DMS153 treated with DMSO at 0.1 percent for 48 hours (cell line): Measurements from ENCODE around the gene DMRT3.
"Not testable (repeated sequence)": the region's sequence is repeated elsewhere in the genome, so short reads cannot be mapped to it uniquely, and the experiment has no call there.

ENCODE experiments used
- DNase-seq: peaks from one replicate; lab custom pipeline; 2025; ENCODE audit not compliant: unreplicated experiment; lab: John Stamatoyannopoulos, UW

DMRT3 gene

GRCh38 chr9:998299-999110 is 22.1 kb downstream of the DMRT3 start:
- not testable (repeated sequence) for DNase-seq

- no peak for DNase-seq
These were observed 25.4 kb downstream of the DMRT3 start for GRCh38 chr9:1001838-1002237.

GRCh38 chr9:1002678-1003077 is 26.2 kb downstream of the DMRT3 start:
- no peak for DNase-seq

- DNase-seq, result no peak
These were observed 28.7 kb downstream of the DMRT3 start for GRCh38 chr9:1005043-1005667.

GRCh38 chr9:1007312-1007711 is 30.9 kb downstream of the DMRT3 start:
- DNase-seq, result no peak

GRCh38 chr9:1008216-1008615 is 31.8 kb downstream of the DMRT3 start:
- no peak for DNase-seq

- peak; percentile 75 for DNase-seq
These were observed 32.7 kb downstream of the DMRT3 start for GRCh38 chr9:1009101-1009707.

GRCh38 chr9:1013021-1013420 is 36.6 kb downstream of the DMRT3 start:
- DNase-seq, result no peak

GRCh38 chr9:1014225-1014624 is 37.8 kb downstream of the DMRT3 start:
- DNase-seq, result no peak

- no peak for DNase-seq
These were observed 38.2 kb downstream of the DMRT3 start for GRCh38 chr9:1014640-1015039.

GRCh38 chr9:1018121-1018520 is 41.7 kb downstream of the DMRT3 start:
- DNase-seq, result no peak

GRCh38 chr9:1024112-1024511 is 47.7 kb downstream of the DMRT3 start:
- DNase-seq, result no peak

GRCh38 chr9:1025131-1025530 is 48.7 kb downstream of the DMRT3 start:
- no peak for DNase-seq

GRCh38 chr9:1026219-1026618 is 49.8 kb downstream of the DMRT3 start:
- DNase-seq, result no peak

- no peak for DNase-seq
These were observed 52.2 kb downstream of the DMRT3 start for GRCh38 chr9:1028501-1029190.

GRCh38 chr9:1031951-1032601 is 55.6 kb downstream of the DMRT3 start:
- peak; percentile 17 for DNase-seq

GRCh38 chr9:1034271-1034670 is 57.8 kb downstream of the DMRT3 start:
- no peak for DNase-seq

GRCh38 chr9:1039589-1039988 is 63.1 kb downstream of the DMRT3 start:
- no peak for DNase-seq
